ENCODE results near the gene SAMD11.

DNA sequence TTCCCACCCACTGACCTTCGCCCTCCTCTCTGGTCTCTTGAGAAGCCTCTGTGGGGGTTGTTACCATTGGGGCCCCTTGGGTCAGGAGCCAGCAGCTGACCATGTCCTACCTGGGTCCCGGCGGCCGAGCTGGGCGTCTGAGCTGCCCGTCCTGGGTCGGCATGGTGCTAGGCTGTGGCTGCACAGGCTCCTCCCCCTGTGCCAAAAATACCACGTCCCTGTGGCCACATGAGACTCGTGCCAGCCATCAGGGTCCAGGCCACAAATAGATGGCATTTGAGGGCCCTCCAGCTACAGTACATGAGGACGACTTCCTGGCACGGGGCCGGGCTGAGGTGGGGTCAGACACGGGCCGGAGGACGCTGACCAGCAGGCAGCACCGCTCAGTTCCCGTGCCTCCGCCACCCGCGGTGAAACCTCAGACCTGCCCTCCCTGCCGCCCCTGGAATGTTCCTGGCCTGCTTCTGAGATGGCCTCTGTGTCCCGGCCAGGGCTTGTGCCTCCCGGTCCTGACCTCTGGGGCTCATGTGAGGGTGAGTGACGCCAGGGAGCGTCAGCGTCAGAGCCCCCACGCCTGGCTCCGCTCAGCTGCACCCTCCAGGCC, 58.3 kb downstream of the SAMD11 start, which contains the start of gene PERM1:
- TF ChIP-seq, protein P1, sequence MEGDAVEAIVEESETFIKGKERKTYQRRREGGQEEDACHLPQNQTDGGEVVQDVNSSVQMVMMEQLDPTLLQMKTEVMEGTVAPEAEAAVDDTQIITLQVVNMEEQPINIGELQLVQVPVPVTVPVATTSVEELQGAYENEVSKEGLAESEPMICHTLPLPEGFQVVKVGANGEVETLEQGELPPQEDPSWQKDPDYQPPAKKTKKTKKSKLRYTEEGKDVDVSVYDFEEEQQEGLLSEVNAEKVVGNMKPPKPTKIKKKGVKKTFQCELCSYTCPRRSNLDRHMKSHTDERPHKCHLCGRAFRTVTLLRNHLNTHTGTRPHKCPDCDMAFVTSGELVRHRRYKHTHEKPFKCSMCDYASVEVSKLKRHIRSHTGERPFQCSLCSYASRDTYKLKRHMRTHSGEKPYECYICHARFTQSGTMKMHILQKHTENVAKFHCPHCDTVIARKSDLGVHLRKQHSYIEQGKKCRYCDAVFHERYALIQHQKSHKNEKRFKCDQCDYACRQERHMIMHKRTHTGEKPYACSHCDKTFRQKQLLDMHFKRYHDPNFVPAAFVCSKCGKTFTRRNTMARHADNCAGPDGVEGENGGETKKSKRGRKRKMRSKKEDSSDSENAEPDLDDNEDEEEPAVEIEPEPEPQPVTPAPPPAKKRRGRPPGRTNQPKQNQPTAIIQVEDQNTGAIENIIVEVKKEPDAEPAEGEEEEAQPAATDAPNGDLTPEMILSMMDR (IDR thresholded peaks at IDR 0.05), result no peak
- no peak for TF ChIP-seq EZH2 (IDR thresholded peaks at IDR 0.05; ENCODE audit: borderline replicate concordance, insufficient read depth, low read depth, low read length, poor library complexity, severe bottlenecking)
